ENCODE data around the gene PHF3.
A peak's percentile ranks its signal among the peaks of the same experiment; 100 is the strongest.
"Not testable (repeated sequence)": the region's sequence is repeated elsewhere in the genome, so short reads cannot be mapped to it uniquely, and the experiment has no call there.

Gene PHF3

DNA sequence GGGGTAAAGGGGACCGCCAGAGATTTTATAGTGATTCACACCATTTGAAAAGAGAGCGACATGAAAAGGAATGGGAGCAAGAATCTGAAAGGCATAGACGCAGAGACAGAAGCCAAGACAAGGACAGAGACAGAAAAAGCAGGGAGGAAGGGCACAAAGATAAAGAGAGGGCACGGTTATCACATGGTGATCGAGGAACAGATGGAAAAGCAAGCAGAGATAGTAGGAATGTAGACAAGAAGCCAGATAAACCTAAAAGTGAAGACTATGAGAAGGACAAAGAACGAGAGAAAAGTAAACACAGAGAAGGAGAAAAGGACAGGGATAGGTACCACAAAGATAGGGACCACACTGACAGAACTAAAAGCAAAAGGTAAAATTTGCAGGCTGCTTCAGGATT, 77.7 kb downstream of the PHF3 start:
- DNase-seq (ENCODE audit: low spot score): no peak

DNA sequence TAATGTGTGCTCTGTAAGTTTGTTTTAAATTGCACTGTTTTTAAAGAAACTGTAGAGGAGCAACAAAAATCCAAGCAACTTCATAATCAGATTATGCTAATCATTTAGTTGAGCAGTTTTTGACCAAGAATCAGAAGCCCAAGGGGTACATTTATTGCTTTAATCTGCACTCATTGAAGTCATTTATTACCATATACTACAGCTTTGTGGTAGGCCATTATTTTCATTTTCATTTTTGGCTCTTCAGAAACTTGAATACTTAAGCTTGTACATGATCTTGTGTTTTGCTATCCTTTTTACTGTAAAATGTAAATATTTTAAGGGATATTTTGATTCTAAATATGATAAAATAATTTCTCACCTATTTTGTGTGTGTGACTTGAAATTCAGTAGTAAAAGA, 78.5 kb downstream of the PHF3 start:
- no peak for DNase-seq (ENCODE audit: low spot score)

DNA sequence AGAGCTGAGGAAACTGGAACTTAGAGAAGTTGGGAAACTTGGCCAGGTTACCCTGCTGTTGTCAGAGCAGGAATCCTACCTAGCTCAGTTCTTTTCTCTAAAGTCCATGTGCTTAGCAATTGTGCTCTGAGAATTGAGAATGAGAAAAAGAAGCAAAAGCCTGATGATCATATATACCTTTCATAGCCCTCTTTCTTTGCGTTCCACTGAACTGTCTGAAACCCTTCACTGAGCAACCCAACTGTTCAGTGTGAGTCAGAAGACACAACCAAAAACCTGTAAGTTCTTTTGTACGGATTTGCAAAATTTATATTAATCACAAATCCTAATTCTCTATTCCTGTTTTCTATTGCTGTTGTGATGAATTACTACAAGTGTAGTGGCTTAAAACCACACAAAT, 80.6 kb downstream of the PHF3 start:
- DNase-seq (ENCODE audit: low spot score): no peak

DNA sequence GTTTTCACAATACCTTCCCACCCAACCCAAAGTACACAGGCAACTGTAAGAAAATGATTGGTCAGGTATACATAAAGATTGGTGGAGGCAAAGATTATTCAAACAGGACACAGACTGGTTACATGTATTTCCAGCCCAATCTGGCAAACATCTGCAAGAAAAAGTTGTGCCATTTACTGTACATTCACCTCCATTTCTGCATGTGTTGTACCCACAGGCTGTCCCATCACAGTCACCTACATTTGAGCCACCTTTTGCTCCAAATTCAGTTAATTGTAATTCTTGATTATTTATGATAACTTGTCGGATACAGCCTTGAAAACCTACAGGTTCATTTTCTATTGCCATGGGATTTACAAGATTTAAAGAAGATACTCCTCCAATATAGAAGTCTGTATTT, 85.6 kb downstream of the PHF3 start:
- DNase-seq (ENCODE audit: low spot score): no peak

DNA sequence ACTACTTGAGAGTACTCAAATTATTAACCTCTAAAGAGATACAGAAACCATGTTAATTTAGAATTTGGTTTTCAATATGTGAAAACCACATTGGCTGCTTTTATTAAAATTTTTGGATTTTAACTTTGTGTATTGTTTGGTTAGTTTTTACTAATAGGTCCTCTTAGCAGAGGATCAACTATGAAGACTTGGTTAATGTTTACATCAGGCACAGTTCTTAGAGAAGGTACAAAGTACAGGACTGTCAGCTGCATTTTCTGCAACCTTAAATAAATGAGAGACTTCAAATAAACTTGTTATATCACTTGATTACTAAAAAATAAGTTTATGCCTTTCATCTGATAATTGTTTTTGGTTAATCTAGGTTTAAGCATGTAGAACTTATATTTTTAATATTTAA, 89.1 kb downstream of the PHF3 start:
- DNase-seq (ENCODE audit: low spot score): no peak

DNA sequence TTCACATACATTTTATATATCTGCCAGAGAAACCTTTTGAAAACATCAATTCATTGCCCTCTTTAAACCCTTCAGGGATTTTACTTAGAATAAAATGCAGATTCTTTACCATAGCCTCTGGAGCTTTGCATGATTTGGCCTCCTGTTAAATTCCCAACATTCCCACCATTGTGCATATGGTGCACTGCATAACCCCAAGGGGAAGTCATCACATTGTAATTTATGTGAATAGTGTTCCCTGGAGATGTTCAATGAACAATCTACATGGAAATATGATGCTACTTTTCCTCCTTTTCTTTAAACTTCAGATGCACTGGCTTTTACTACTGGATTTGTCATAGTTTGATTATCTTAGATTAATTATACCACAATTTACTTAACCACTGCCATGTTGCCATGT, 94.7 kb downstream of the PHF3 start:
- DNase-seq (ENCODE audit: low spot score): no peak

DNA sequence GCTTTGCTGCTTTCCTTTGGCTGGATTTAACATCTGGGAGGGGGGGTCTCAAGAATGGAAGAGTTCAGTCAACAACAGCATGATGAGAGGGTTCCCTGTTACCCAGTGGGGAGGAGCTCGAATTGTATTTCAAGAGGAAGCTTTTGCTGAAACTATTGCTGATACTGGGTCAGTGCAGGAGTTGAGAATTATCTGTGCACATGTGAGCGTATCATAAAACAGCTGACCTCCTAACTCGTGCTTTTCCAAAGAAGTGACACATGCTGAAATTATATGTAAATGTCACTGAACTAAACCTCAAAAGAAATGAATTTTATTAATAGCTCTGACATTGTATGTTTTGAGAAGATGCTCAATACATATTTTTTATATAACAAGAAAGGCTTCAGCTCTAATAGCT, 96.3 kb downstream of the PHF3 start:
- no peak for DNase-seq (ENCODE audit: low spot score)

DNA sequence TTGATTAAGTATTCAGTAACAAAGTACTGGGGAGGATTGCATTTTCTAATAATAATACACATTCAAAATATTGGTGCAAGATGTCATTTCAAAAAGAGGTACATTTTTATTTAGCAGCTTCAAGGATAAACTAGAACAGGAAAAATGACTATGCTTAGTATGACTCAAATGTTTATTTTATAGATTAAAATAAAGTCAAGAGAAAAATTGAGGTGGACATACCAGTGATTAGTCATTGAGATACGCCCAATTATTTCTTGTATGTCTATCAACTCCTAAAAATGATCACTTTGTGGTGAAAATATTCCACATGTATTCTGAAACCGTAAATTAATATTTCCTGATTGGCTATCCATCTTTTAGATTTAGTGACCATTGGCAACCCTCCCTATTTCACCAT, 96.7 kb downstream of the PHF3 start:
- DNase-seq (ENCODE audit: low spot score): no peak

DNA sequence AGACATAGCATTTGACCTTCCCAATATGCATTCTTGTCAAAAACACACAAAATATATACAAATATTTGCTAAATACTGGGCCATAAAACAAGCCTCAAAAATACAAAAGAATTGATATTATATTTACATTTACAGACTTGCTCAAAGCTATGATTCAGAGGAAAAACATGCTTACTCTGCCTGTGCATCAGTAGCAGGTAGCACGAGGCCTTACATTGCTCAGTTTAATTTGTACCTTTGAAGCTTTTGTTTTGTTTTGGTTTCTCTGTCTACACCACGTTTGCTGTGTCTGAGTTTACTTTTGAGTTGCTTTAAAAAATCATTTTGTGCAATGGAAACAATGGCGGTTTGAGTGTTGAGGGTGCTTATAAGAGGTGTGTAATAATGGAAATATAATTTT, 99.3 kb downstream of the PHF3 start:
- no peak for DNase-seq (ENCODE audit: low spot score)

DNA sequence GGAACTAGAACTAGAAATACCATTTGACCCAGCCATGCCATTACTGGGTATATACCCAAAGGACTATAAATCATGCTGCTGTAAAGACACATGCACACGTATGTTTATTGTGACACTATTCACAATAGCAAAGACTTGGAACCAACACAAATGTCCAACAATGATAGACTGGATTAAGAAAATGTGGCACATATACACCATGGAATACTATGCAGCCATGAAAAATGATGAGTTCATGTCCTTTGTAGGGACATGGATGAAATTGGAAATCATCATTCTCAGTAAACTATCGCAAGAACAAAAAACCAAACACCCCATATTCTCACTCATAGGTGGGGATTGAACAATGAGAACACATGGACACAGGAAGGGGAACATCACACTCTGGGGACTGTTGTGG, 102.6 kb downstream of the PHF3 start:
- not testable (repeated sequence) for DNase-seq (ENCODE audit: low spot score)

DNA sequence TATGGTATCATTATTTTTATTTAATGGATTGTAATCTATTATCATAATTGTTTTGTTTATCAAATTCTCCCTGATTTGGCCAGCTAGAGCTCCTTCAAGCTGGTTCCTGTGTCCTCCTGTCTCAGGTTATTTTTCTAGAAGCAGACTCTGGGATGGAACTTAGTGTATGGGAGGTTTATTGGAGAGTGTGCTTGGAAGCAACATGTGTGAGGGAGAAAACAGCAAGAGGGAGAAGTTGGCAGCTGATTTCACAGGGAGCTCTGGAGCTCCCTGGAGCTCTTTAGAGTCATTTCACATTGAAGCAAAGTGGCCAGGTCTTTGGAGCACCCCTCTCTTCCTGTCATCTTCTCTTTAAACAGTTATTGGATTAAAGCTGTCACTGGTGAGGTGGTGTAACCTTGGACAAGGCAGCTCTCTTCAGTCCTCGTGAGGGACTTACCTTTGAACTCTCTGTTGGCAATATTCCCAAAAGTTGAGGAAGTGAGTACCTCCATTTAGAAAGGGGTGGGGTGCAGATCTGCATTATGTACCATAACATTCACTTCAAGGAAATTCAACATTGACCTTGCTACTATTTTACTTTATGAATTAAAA, 103.6 kb downstream of the PHF3 start:
- DNase-seq (ENCODE audit: low spot score): no peak

DNA sequence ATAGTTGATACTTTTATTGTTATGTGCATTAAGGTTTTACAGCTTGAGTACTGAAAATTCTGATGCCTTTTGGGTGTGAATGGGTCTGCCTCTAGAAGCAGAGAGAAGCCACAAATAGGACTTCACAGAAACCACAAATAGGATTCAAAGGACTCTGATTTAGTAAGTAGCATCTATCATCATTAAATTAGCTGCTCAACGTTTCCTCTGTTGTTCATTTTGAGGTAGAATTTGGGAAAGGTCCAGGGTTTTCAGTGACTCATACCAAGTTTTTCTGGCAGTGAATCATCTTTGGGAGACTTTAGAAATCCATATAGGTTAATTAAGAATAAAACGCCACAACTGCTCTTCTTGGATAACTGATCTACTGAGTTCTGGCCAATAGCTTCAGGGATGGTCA, 105.1 kb downstream of the PHF3 start:
- no peak for DNase-seq (ENCODE audit: low spot score)

DNA sequence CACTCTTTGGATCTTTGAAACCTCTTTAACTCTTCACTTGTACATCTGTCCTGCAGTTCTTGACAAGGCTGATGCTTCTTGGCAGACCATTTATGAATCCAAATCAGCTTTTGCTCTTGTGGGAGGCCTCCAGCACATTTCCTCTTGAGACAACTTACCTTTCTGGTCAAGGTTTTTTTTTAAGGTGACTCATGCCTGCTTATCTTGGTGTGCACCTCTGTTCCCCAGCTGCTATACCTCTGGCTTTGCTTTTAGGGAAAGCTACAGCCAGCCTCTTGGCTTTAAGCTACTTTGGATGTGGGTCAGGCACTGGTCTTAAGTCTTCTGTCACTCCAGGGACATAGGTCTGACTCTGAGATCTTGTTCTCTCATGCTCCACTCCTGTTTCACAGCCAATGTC, 106.5 kb downstream of the PHF3 start:
- no peak for DNase-seq (ENCODE audit: low spot score)

DNA sequence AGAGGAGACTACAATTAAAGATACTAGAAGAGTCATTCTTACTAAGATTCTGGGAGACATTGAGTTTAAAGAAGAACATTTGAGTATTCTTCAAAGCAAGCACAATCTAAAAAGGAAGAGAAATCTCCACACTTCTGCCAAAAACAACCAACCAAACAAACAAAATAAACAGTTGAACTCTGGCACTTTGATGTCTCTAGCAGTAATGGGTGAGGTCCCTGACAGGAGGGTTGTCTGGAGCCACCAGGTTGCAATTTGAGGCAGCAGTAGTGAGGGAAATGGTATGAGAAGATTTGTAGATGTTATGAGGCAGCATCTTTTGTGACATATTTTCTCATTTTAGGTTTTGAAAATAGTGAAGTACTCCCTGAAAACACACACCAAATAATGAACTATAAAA, 108.1 kb downstream of the PHF3 start:
- DNase-seq (ENCODE audit: low spot score): no peak

DNA sequence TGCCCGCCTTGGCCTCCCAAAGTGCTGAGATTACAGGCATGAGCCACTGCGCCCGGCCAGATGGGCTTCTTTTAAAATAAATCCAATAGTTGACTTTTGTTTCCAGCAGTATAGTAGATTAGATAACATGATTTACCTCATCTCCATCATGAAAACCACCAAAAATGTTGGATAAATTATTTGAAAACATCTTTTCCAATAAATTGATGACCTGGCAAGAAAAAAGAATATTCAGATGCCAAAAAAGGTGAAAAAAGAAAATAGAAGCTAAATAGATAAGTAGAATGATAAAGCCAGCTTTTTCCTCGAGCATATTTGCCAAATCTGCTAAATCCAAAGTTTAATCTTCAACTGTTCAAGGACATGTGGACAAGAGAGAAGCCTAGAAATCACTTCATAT, 109.2 kb downstream of the PHF3 start:
- DNase-seq (ENCODE audit: low spot score): no peak

DNA sequence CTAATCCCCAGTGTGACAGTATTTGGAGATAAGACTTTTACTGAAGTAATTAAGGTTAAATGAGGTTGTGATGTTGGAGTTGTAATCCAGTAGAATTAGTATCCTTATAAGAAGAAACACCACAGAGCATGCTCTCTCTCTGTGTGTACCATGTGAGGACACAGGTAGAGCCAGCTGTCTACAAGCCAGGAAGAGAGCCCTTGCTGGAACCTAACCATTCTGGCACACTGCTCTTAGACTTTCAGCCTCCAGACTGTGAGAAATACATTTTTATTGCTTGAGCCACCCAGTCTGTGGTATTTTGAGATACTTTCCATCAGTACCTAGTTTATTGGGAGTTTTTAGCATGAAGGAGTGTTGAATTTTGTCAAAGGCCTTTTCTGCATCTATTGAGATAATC, 110.2 kb downstream of the PHF3 start:
- DNase-seq (ENCODE audit: low spot score): no peak

DNA sequence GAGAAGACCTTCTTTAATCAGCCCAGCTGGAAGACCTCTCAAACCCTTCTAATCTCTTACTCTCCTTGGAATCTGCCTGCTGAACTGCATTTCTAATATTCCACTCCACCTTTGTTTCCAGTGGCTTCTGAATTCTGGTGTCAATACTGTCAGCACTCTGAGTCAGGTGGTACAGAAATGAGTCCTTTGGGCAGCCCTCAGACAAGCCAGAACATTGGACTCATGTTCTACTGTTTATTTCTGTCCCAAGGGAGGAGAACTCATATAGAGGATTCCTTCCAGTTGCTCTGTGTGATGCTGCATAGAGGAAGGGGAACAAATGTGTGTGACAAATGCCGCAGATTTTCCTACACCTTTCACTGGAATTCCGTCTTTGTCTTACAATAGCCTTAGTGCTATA, 114.8 kb downstream of the PHF3 start:
- no peak for DNase-seq (ENCODE audit: low spot score)

DNA sequence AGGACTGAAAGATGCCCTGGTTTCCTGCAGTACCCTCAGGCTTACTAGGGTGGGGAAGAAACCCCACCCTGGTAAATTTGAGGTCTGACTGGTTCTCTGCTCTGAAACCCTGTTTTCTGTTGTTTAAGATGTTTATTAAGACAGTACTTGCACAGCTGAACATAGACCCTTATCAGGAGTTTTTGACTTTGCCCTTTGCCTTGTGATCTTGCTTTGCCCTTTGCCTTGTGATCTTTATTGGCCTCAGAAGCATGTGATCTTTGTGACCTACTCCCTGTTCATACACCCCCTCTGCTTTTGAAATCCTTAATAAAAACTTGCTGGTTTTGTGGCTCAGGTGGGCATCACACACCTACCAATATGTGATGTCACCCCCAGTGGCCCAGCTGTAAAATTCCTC, 121.7 kb downstream of the PHF3 start:
- not testable (repeated sequence) for DNase-seq (ENCODE audit: low spot score)

DNA sequence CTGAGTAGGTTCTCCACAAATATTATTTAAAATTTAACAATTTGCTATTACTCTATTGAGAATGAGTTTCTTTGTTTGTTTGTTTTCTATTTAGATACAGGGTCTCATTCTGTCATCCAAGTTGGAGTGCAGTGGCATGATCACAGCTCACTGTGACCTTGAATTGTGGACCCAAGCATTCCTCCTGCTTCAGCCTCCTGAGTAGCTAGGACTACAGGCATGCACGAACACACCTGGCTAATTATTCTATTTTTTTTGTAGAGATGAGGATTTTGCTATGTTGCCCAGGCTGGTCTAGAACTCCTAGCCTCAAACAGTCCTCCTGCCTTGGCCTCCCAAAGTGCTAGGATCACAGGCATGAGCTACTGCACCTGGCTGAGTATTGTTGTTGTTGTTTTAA, 122.2 kb downstream of the PHF3 start:
- no peak for DNase-seq (ENCODE audit: low spot score)

DNA sequence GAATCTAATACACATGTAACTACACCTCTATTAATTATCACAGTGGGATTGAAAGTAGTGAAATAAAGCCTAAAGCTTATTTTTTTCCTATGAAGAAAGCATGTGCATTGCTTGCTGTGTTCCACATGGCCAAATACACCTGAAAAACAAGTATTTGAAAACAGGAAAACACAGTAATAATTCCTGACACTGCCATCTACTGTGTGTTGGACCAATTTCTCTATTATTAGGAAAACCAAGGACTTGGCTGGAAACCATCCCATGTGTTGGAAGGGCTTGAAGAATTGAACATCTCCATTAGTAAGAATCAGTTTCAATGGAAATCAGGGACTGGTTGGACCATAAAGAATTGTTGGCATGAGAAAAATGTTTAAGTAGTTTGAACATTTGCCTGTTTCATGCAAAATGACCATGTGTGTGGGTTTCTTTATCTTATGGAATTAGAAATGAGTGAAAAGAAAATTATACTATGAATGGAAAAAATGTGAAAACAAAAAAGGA, 124.1 kb downstream of the PHF3 start:
- no peak for DNase-seq (ENCODE audit: low spot score)

DNA sequence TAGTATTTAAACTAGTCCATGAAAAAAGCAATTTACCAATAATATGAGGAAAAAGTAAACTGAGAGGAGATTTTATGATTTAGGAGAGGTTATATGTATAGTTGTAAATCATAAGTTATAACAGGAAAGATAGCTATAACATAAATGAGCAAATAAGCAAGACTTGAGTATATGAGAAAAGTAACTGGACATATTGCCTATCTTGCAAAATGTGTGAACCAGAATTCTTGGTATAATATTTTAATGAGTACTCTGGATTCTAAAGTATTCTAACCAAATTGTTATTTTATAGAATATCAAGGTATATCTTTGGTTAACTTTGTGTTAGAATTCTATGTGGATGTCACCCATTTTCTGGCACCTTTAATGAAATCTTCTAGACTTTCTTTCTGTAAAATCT, 124.6 kb downstream of the PHF3 start:
- DNase-seq (ENCODE audit: low spot score): no peak

DNA sequence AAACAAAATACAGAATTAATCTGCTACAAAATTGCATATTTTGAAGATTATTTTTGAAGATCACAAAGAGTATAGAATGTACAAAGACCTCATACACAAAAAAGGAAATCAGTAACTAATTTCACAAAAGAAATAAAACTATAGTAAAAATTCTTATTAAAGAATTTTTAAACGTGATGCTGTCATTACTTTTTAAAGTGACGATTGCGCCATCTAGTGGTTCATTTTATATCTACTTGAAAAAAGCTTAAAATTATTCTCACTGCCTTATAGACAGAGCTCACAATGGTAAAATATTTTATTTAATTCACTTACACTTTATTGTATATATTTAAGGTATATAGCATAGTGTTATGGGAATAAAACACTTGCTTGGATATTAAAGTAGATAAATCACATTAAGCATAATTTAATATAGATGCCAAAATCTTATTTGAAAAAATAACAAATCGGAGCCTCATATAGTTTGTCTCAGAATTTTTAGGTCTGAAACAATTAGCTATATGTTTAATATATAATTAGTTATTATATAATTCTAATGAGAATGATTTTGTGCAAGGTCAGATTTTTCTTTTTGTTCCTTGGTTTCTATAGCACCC, 128.8 kb downstream of the PHF3 start:
- DNase-seq (ENCODE audit: low spot score): peak; percentile 79

Measured in hematopoietic multipotent progenitor cell treated with erythropoietin and hydrocortisone succinate and interleukin-3 and kit ligand, for 17 days (in vitro differentiated cells).